GM10248 (cell line): ENCODE data around the gene UBE2L6.

Experiments used
- CTCF ChIA-PET: fragments of 300-600 bp; sonication (Branson Sonifier 250); formaldehyde crosslinking; extraction: SDS; loops from one replicate; lab custom pipeline; 2021; ENCODE audit warnings: antibody characterized with exemption; lab: Yijun Ruan, JAX
- POLR2A ChIA-PET: fragments of 350-650 bp; sonication (Branson Sonifier 250); formaldehyde crosslinking; extraction: SDS; loops from one replicate; lab custom pipeline; 2020; ENCODE audit warnings: antibody characterized with exemption; lab: Yijun Ruan, JAX
- DNase-seq: peaks from one replicate; pipeline ENCODE4 v3.0.0; 2012; ENCODE audit errors: extremely low spot score
- CTCF ChIP-seq: IDR thresholded peaks from 2 replicates; pipeline ENCODE4 v1.5.1; 2012; ENCODE audit warnings: mild to moderate bottlenecking, low read depth; ENCODE audit errors: extremely low read depth, missing control alignments, control extremely low read depth

Gene UBE2L6

GRCh38 chr11:57511741-57512430, 55.6 kb downstream of the UBE2L6 start:
- POLR2A ChIA-PET = no interaction called here
- DNase-seq = no peak
- TF ChIP-seq CTCF = no peak
- CTCF ChIA-PET = interaction anchor here (1.0 to 2.3 kb wide), 5 partner anchors 16 to 54 kb away, joined by 3 to 18 read pairs (median 5); no protein-coding TSS in a partner anchor

GRCh38 chr11:57508341-57509170, 58.9 kb downstream of the UBE2L6 start:
- CTCF ChIA-PET = interaction anchor here (0.9 to 9.9 kb wide), 4 partner anchors 10 to 135 kb away, joined by 3 to 152 read pairs (median 4); no protein-coding TSS in a partner anchor

GRCh38 chr11:57506522-57506921, 61.0 kb downstream of the UBE2L6 start:
- no peak for DNase-seq
- CTCF ChIA-PET = interaction anchor here (1.2 to 9.9 kb wide), 5 partner anchors 8 to 23 kb away, joined by 3 to 152 read pairs (median 5); partner anchors contain the start of gene SLC43A1
- no peak for TF ChIP-seq CTCF
- POLR2A ChIA-PET = no interaction called here

More at GRCh38 chr11:57508341-57509170, 58.9 kb downstream of the UBE2L6 start:
- TF ChIP-seq CTCF = no peak
- POLR2A ChIA-PET = no interaction called here
- no peak for DNase-seq

GRCh38 chr11:57504511-57504910, 63.0 kb downstream of the UBE2L6 start:
- no peak for DNase-seq
- TF ChIP-seq CTCF = no peak
- ChIA-PET POLR2A (no interaction called here), CTCF (interaction anchor here (1.0 to 9.9 kb wide), 5 partner anchors 12 to 66 kb away, joined by 3 to 152 read pairs (median 5); no protein-coding TSS in a partner anchor)

GRCh38 chr11:57502870-57503269, 64.6 kb downstream of the UBE2L6 start:
- no peak for DNase-seq
- TF ChIP-seq CTCF = no peak
- ChIA-PET CTCF (interaction anchor here (0.6 to 9.9 kb wide), 10 partner anchors 10 to 139 kb away, joined by 3 to 152 read pairs (median 5); partner anchors contain the start of gene SLC43A1), POLR2A (no interaction called here)

- DNase-seq = no peak
- TF ChIP-seq CTCF = no peak
- CTCF ChIA-PET = interaction anchor here (0.8 to 9.9 kb wide), 11 partner anchors 10 to 139 kb away, joined by 3 to 152 read pairs (median 5); partner anchors contain the start of gene SLC43A1
- POLR2A ChIA-PET = no interaction called here
Observed at GRCh38 chr11:57502376-57502775, 65.1 kb downstream of the UBE2L6 start.
